ENCODE measurements around the gene DLGAP1.

- TF ChIP-seq, protein P1, sequence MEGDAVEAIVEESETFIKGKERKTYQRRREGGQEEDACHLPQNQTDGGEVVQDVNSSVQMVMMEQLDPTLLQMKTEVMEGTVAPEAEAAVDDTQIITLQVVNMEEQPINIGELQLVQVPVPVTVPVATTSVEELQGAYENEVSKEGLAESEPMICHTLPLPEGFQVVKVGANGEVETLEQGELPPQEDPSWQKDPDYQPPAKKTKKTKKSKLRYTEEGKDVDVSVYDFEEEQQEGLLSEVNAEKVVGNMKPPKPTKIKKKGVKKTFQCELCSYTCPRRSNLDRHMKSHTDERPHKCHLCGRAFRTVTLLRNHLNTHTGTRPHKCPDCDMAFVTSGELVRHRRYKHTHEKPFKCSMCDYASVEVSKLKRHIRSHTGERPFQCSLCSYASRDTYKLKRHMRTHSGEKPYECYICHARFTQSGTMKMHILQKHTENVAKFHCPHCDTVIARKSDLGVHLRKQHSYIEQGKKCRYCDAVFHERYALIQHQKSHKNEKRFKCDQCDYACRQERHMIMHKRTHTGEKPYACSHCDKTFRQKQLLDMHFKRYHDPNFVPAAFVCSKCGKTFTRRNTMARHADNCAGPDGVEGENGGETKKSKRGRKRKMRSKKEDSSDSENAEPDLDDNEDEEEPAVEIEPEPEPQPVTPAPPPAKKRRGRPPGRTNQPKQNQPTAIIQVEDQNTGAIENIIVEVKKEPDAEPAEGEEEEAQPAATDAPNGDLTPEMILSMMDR (IDR thresholded peaks at IDR 0.05) = no peak
- TF ChIP-seq POLR2A (IDR thresholded peaks at IDR 0.05) = no peak
Observed at GRCh38 chr18:3610813-3611212, 844.3 kb downstream of the DLGAP1 start.

Data from right lobe of liver (tissue), 4 donors.